Measurements from ENCODE around the gene HEMGN.

Gene HEMGN

DNA sequence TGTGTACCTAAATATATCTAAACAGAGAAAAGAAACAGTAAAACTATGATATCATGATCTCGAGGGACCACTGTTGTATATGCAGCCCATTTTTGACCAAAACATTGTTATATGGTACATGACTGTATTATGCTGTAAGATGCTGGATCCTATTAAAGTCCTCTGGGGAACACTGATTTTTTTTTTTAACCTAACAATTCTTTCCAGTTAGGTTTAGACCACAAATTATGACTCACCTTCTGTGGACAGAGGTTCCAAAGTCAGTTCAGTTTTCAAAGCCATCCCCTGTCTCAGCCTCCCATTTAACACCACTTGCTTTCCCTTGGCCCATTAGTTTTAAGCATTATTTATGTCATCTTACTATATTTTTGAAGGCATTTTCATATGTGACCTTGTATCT is 42.8 kb downstream of the HEMGN start:
- no peak for DNase-seq

GRCh38 chr9:97892421-97892820 is 45.6 kb downstream of the HEMGN start:
- no peak for DNase-seq

DNA sequence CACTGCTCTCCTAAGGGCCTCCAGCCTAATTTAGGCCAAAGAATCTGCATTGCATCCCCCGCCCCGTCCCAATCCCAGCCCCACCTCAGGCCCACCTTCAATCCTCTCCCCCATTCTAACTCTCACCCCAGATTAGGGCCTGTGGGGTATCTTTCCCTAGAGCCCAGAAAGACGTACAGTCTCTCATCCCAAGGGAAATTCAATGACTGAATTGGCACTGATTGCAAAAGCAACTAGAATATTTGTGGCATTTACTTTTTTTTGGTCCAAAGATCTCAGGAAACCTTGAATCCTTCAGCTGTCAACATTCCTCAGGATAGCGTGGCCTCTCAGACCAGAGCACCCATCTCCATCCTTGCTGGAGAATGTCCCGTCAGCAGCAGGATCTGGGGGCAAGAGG is 46.2 kb downstream of the HEMGN start:
- no peak for DNase-seq

GRCh38 chr9:97889941-97890887 is 47.8 kb downstream of the HEMGN start:
- no peak for DNase-seq

GRCh38 chr9:97880336-97880735 is 57.6 kb downstream of the HEMGN start:
- DNase-seq, result no peak

All from midbrain (tissue), 1 donor.